Aorta (tissue), 5 donors: ENCODE results near the gene ABCC9. TPM values are rescaled to one million over a fixed set of nuclear protein-coding genes. Genes with fewer than 3 reads are reported as not detected.

Source experiments
- ATAC-seq: fragments of 200-7000 bp; cut with Tn5 transposase; one replicate; pipeline ENCODE4 v1.9.1; 2022; ENCODE audit warnings: moderate library complexity; ENCODE audit not compliant: low FRiP score
- DNase-seq, 2 donors: peaks; one replicate each; pipeline ENCODE4 v3.0.0-alpha.2; 2020
- H3K27ac ChIP-seq, 2 donors: one replicate each; pipeline ENCODE4 v1.5.1; 2013; ENCODE audit warnings: low read length in 2 of 2, mild to moderate bottlenecking in 2 of 2, moderate library complexity in 2 of 2, control low read depth in 1 of 2, inconsistent platforms in 1 of 2, low read depth in 1 of 2
- H3K27me3 ChIP-seq, 2 donors: one replicate each; pipeline ENCODE4 v1.6.1; 2013; ENCODE audit warnings: control low read depth in 1 of 2, low read length in 1 of 2, mild to moderate bottlenecking in 1 of 2, moderate library complexity in 1 of 2; ENCODE audit not compliant: insufficient read depth in 2 of 2, control insufficient read depth in 1 of 2
- H3K36me3 ChIP-seq, 2 donors: one replicate each; pipeline ENCODE4 v1.6.1; 2013; ENCODE audit warnings: control low read depth in 1 of 2, low read length in 1 of 2, mild to moderate bottlenecking in 1 of 2; ENCODE audit not compliant: insufficient read depth in 2 of 2, control insufficient read depth in 1 of 2
- H3K4me1 ChIP-seq, 2 donors: one replicate each; pipeline ENCODE4 v1.6.1; 2013; ENCODE audit warnings: low read length in 2 of 2, control low read depth in 1 of 2, mild to moderate bottlenecking in 1 of 2, moderate library complexity in 1 of 2; ENCODE audit not compliant: insufficient read depth in 2 of 2, control insufficient read depth in 1 of 2
- H3K4me3 ChIP-seq, 2 donors: one replicate each; pipeline ENCODE4 v1.5.1; 2013; ENCODE audit warnings: low read length in 2 of 2, control low read depth in 1 of 2, mild to moderate bottlenecking in 1 of 2
- H3K9me3 ChIP-seq: one replicate; pipeline ENCODE4 v1.6.1; 2013; ENCODE audit warnings: mild to moderate bottlenecking, low read length; ENCODE audit not compliant: control insufficient read depth
- WGBS, 2 donors: extraction: QIAGEN DNeasy Blood & Tissue Kit; methylation state at CpG; one replicate each; pipeline ENCODE4 v1.1.7; 2013; 5-methylcytosine and 5-hydroxymethylcytosine counted together
- intact Hi-C, 2 donors: fragments of 100-400 bp; cut with DNase I; formaldehyde crosslinking; loops; one replicate each; pipeline versions ENCODE4 v1.14.2 to v1.15.0; 2022
- long read RNA-seq, 2 donors: library from polyadenylated mRNA; unstranded; transcript quantifications; one replicate each; pipeline ENCODE4 v2.0.0, GENCODE V29; 2020 to 2021
- polyA plus RNA-seq, 2 donors: library from polyadenylated mRNA; stranded (reverse); fragments of 200-250 nt; gene quantifications; one replicate each; pipeline ENCODE4 v1.2.3, GENCODE V29; 2013
- total RNA-seq, 2 donors: library from RNA; stranded (reverse); fragmentation: NEBNext Ultra II Directional; extraction: Animal tissue kit (Norgen Biotek cat#: 25700); gene quantifications; one replicate each; pipeline ENCODE4 v1.2.1, GENCODE V29; 2021
- donor health status: healthy with polysubstance abuse.
- donor health status: Bipolar disorder and iron deficiency.
- donor health status: DM: no; HTN: no; CAD: no.
- donor health status: DM: no; HTN: no; CAD: no.
- donor health status: DM: yes; HTN: yes; CAD: no.

The ABCC9 gene
- 100 to 1,000 TPM in 1 of 2 donors, 10 to 100 TPM in 1; 47.9 to 157 TPM for total RNA-seq
- 1 to 10 TPM in 1 of 2 donors, under 1 TPM in 1; 0.69 to 1.1 TPM for polyA plus RNA-seq
- long read RNA-seq, donor 1, partial matches to known transcripts, result 6 of 15 reads
- long read RNA-seq, donor 1, other reads (novel, unspliced or antisense), result 9 of 15 reads
- long read RNA-seq, donor 2, partial matches to known transcripts, result 9 of 23 reads
- long read RNA-seq, donor 2, other reads (novel, unspliced or antisense), result 14 of 23 reads

DNA sequence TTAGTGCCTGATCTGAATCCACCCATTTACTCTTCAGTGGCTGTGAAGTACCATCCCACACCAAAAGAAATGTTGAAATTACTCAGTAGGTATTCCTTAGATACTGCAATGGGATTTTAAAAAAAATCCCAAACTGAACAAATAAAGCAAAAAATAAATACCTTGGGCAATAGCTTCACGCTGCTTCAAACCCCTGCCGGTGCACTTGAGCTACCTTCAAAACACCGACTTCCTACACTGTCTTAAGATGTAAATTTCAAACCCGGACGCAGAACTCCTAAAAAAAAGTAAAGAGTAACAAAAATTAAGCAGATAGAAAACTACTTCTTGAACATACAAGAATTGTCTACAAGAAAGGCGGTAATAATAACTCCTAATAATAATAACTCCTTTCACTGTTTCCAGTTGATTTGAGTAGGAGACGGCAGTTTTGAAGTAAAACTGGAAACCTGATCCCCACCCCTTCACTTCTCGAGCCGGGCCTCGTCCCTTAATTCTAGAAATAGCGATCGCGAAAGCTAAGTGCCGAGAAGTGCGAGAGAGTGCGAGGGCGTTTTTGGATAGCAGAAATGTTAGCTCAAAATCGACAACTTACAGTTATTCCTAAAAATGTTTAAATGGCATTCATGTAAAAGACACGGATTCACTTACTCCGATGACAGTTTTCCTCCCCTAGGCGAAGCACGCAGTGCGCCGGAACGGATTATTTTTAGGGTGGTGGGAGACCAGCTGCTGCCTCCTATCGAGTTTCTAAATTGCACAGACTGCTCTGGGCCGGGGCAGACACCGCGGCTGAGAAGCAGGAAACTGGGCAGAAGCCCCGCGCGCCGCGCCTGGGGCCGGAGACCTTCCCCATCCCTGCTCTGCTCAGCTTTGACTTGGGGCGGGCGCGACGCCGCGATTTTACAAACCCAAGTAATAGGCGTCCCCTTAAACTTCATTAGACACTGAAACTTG is at the start of gene ABCC9:
TSS of gene ABCC9 (minus strand) at position 878 of the 957 bp plus-strand sequence. CDS start 4,752 bp downstream, outside the sequence.
- intact Hi-C loops, result loop anchor here in 1 of 2 donors (5.0 kb wide), 2 partner anchors 164 to 244 kb away; no protein-coding TSS in a partner anchor
- Histone ChIP-seq H3K4me1 (no peaks in the 10 kb centered on the region), H3K27ac (peak within 1 kb of the TSS; percentile 7 to 46), H3K4me3 (peak within 1 kb of the TSS; percentile 43 to 76), H3K27me3 (no peaks in the 10 kb centered on the region), H3K9me3 (peaks cover 2% of the 10 kb centered on the region), H3K36me3 (no peaks in the 10 kb centered on the region)
- peak; percentile 65 to 86 for DNase-seq
- ATAC-seq, result peak; percentile 90
- WGBS, 2 donors, result 1% methylated on average over 42 of the region's 42 CpGs

- ATAC-seq (peak; percentile 62), DNase-seq (no peak)
- H3K36me3 ChIP-seq, result no peaks in the 10 kb centered on the region
- intact Hi-C loops, result loop anchor here (2.0 kb wide), 1 partner anchor 293 kb away; no protein-coding TSS in a partner anchor
- H3K27me3 ChIP-seq, result no peaks in the 10 kb centered on the region
- no peaks in the 10 kb centered on the region for H3K9me3 ChIP-seq
- no peak overlapping the region for H3K4me3 ChIP-seq
- WGBS, 2 donors, result 36 to 40% methylated on average over 5 of the region's 5 CpGs
- no peaks in the 10 kb centered on the region for H3K4me1 ChIP-seq
- no peak overlapping the region for H3K27ac ChIP-seq
These were observed 48.7 kb upstream of the ABCC9 start for GRCh38 chr12:21989819-21990412.

- Histone ChIP-seq H3K4me1 (no peaks in the 10 kb centered on the region), H3K4me3 (no peak overlapping the region), H3K9me3 (no peaks in the 10 kb centered on the region), H3K27ac (no peak overlapping the region), H3K27me3 (no peaks in the 10 kb centered on the region), H3K36me3 (no peaks in the 10 kb centered on the region)
- intact Hi-C loops, result loop anchor here in 1 of 2 donors (2.0 kb wide), 1 partner anchor 292 kb away; no protein-coding TSS in a partner anchor
- ATAC-seq (no peak), DNase-seq (no peak)
- 96 to 97% methylated on average over 1 of the region's 1 CpG for WGBS, 2 donors
These were observed 47.4 kb upstream of the ABCC9 start for GRCh38 chr12:21988619-21989018.

- H3K4me3 ChIP-seq, result no peak overlapping the region
- intact Hi-C loops, result loop anchor here in 1 of 2 donors (2.0 kb wide), 1 partner anchor 291 kb away; no protein-coding TSS in a partner anchor
- no peaks in the 10 kb centered on the region for H3K9me3 ChIP-seq
- H3K27ac ChIP-seq, result no peak overlapping the region
- DNase-seq, result no peak
- no peak for ATAC-seq
- 84 to 92% methylated on average over 6 of the region's 6 CpGs for WGBS, 2 donors
- no peaks in the 10 kb centered on the region for H3K36me3 ChIP-seq
- no peaks in the 10 kb centered on the region for H3K27me3 ChIP-seq
- no peaks in the 10 kb centered on the region for H3K4me1 ChIP-seq
These were observed 46.5 kb upstream of the ABCC9 start for GRCh38 chr12:21987755-21988154.

GRCh38 chr12:21985155-21985554 is 43.9 kb upstream of the ABCC9 start:
- DNase-seq (no peak), ATAC-seq (no peak)
- intact Hi-C loops, result no loop called here
- H3K27ac ChIP-seq, result no peak overlapping the region
- H3K4me1 ChIP-seq, result peaks cover 0 to 3% of the 10 kb centered on the region in 2 donors
- no peak overlapping the region for H3K4me3 ChIP-seq
- no peaks in the 10 kb centered on the region for H3K9me3 ChIP-seq
- H3K27me3 ChIP-seq, result no peaks in the 10 kb centered on the region
- no peaks in the 10 kb centered on the region for H3K36me3 ChIP-seq
- 69 to 77% methylated on average over 2 of the region's 2 CpGs for WGBS, 2 donors

DNA sequence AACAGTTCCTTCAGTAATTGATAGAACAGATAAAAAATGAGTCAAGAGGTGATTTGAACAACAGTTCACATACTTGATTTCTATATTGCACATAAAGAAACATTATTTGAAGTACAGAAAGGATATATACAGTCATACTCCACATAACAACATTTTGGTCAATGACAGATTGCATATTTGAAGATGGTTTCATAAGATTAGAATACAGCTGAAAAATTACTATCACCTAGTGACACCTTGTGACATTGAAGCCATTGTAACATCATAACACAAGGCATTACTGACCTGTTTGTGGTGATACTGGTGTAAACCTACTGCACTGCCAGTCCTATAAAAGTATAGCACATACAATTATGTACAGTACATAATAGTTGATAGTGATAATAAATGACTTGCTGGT is 43.1 kb upstream of the ABCC9 start:
- intact Hi-C loops, result no loop called here
- no peak for DNase-seq
- ATAC-seq, result no peak

DNA sequence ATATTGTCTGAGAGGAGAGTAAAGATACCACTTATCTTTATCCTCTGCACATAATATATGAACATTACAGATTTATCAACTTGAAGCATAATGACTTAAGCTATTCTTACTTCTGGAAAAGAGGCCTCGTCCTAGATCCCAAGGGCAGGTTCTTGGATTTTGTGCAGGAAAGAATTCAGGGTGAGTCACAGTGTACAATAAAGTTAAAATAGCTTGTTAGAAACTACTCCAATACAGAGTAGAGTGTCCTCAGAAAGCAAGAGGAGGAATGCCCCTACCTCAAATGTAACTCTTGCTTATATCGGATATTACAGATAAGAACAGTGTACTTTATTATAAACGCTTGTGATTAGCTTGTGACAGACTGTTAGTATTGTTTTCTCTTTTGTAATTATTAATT is 41.9 kb upstream of the ABCC9 start:
- Histone ChIP-seq H3K4me1 (peaks cover 0 to 3% of the 10 kb centered on the region in 2 donors), H3K27ac (no peak overlapping the region), H3K27me3 (no peaks in the 10 kb centered on the region), H3K9me3 (no peaks in the 10 kb centered on the region), H3K4me3 (no peak overlapping the region), H3K36me3 (no peaks in the 10 kb centered on the region)
- intact Hi-C loops, result no loop called here
- peak; percentile 62 for ATAC-seq
- 51 to 53% methylated on average over 3 of the region's 3 CpGs for WGBS, 2 donors
- DNase-seq, result no peak

More for the DNA sequence above, 43.1 kb upstream of the ABCC9 start:
- H3K36me3 ChIP-seq, result no peaks in the 10 kb centered on the region
- H3K9me3 ChIP-seq, result no peaks in the 10 kb centered on the region
- no peaks in the 10 kb centered on the region for H3K27me3 ChIP-seq
- H3K4me1 ChIP-seq, result peaks cover 0 to 3% of the 10 kb centered on the region in 2 donors
- no peak overlapping the region for H3K4me3 ChIP-seq
- no peak overlapping the region for H3K27ac ChIP-seq

- H3K27me3 ChIP-seq, result no peaks in the 10 kb centered on the region
- DNase-seq (no peak), ATAC-seq (no peak)
- H3K36me3 ChIP-seq, result no peaks in the 10 kb centered on the region
- H3K27ac ChIP-seq, result no peak overlapping the region
- H3K9me3 ChIP-seq, result no peaks in the 10 kb centered on the region
- no peak overlapping the region for H3K4me3 ChIP-seq
- intact Hi-C loops, result no loop called here
- 82 to 93% methylated on average over 1 of the region's 1 CpG for WGBS, 2 donors
- peaks cover 0 to 3% of the 10 kb centered on the region in 2 donors for H3K4me1 ChIP-seq
These were observed 39.3 kb upstream of the ABCC9 start for GRCh38 chr12:21980544-21980943.
